Psoas muscle (tissue), 8 donors: ENCODE data around the gene CACNA1F. TPM values are rescaled to one million over a fixed set of nuclear protein-coding genes. Genes with fewer than 3 reads are reported as not detected.

ENCODE experiments used
- ATAC-seq, 4 donors: fragments of 200-7000 bp; cut with Tn5 transposase; one replicate each; pipeline ENCODE4 v1.9.1; 2020; ENCODE audit warnings: moderate library complexity in 3 of 4, mild to moderate bottlenecking in 2 of 4
- DNase-seq, 2 donors: peaks; one replicate each; pipeline ENCODE4 v3.0.0-alpha.2; 2020
- H3K27ac ChIP-seq: fragments of 200-600 bp; one replicate; pipeline ENCODE4 v1.8.0; 2022
- H3K27me3 ChIP-seq, 3 donors: fragments of 200-600 bp in 1 of 3; one replicate each; pipeline versions ENCODE4 v1.6.1 to v1.8.0; 2013 to 2022; ENCODE audit warnings: low read length in 2 of 3, mild to moderate bottlenecking in 2 of 3, moderate library complexity in 1 of 3; ENCODE audit not compliant: insufficient read depth in 3 of 3
- H3K36me3 ChIP-seq, 2 donors: fragments of 200-600 bp in 1 of 2; one replicate each; pipeline versions ENCODE4 v1.6.1 to v1.8.0; 2013 to 2022; ENCODE audit warnings: low read depth in 1 of 2, mild to moderate bottlenecking in 1 of 2, moderate library complexity in 1 of 2; ENCODE audit not compliant: insufficient read depth in 1 of 2
- H3K4me1 ChIP-seq: fragments of 200-600 bp; one replicate; pipeline ENCODE4 v1.8.0; 2022
- H3K4me3 ChIP-seq: fragments of 200-600 bp; one replicate; pipeline ENCODE4 v1.8.0; 2022; ENCODE audit warnings: mild to moderate bottlenecking
- H3K9me3 ChIP-seq: fragments of 200-600 bp; one replicate; pipeline ENCODE4 v1.8.0; 2022
- CTCF ChIP-seq: fragments of 200-600 bp; IDR thresholded peaks from one replicate; pipeline ENCODE4 v1.8.0; 2022; ENCODE audit warnings: antibody characterized with exemption
- WGBS, 3 donors: extraction: QIAGEN DNeasy Blood & Tissue Kit; methylation state at CpG; one replicate each; pipeline versions ENCODE4 v1.1.6 to v1.1.7; 2013; 5-methylcytosine and 5-hydroxymethylcytosine counted together
- intact Hi-C, 2 donors: fragments of 100-400 bp; cut with DNase I; formaldehyde crosslinking; loops; one replicate each; pipeline versions ENCODE4 v1.11.0 to v1.14.2; 2022
- polyA plus RNA-seq, 3 donors: library from polyadenylated mRNA; stranded (reverse); fragments of 200-250 nt; gene quantifications; one replicate each; pipeline ENCODE4 v1.2.3, GENCODE V29; 2013
- total RNA-seq, 4 donors: library from RNA; stranded (reverse); fragmentation: NEBNext Ultra II Directional in 2 of 4; extraction: Animal tissue kit (Norgen Biotek cat#: 25700) in 2 of 4; gene quantifications; one replicate each; pipeline versions ENCODE4 v1.2.1 to v1.2.4, GENCODE V29; 2021 to 2023
- donor health status: healthy with polysubstance abuse.
- donor health status: DM: no; HTN: no; CAD: no; lungs with moderate emphysema.
- donor health status: Bipolar disorder and iron deficiency.
- donor health status: healthy.
- donor health status: DM: yes; HTN: yes; CAD: no.
- donor health status: DM: no; HTN: no; CAD: no.
- donor health status: DM: no; HTN: no; CAD: no.
- donor health status: DM: yes; HTN: yes; CAD: no.

CACNA1F gene
- total and polyA plus RNA-seq, 7 donors = 0.01 to 0.12 (median 0.03) TPM; not detected in 3

GRCh38 chrX:49205443-49205842 is 27.7 kb downstream of the CACNA1F start:
- intact Hi-C loops = no loop called here
- TF ChIP-seq CTCF = no peak
- 70 to 84% (median 71%) methylated on average over 10 to 13 of the region's 13 CpGs for WGBS, 3 donors
- no peak overlapping the region for H3K27ac ChIP-seq
- no peaks in the 10 kb centered on the region for H3K9me3 ChIP-seq
- H3K36me3 ChIP-seq = no peaks in the 10 kb centered on the region
- peaks cover 0 to 11% (median 0%) of the 10 kb centered on the region in 3 donors for H3K27me3 ChIP-seq
- ATAC-seq (no peak), DNase-seq (no peak)
- no peaks in the 10 kb centered on the region for H3K4me1 ChIP-seq
- no peak overlapping the region for H3K4me3 ChIP-seq

- Histone ChIP-seq H3K4me1 (no peaks in the 10 kb centered on the region), H3K9me3 (no peaks in the 10 kb centered on the region), H3K36me3 (no peaks in the 10 kb centered on the region), H3K4me3 (no peak overlapping the region), H3K27me3 (peaks cover 0 to 11% (median 0%) of the 10 kb centered on the region in 3 donors), H3K27ac (no peak overlapping the region)
- no peak for DNase-seq
- no peak for ATAC-seq
- WGBS, 3 donors = 40 to 80% (median 44%) methylated on average over 2 to 4 of the region's 4 CpGs
- intact Hi-C loops = no loop called here
- no peak for TF ChIP-seq CTCF
Measured at GRCh38 chrX:49204709-49205108, 28.4 kb downstream of the CACNA1F start.

DNA sequence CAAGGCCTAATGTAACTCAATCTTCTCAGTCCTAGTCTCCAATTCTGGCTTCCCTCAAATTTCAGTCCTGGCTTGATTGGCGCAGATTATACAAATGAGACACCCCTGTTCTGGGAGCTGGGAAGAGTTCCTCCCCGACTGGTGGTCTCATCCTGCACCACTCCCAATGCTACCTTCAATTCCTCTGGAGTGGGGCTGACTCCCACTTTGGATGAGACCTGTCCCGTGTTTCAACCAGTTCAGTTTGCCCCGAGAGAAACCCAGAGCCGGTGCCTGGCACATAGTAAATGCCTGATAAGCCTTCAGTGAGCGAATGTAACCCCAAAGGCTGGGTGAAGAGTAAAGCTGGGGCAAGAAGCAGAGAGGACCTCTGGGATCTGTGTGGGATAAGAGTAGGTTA is 29.1 kb downstream of the CACNA1F start:
- no peak overlapping the region for H3K27ac ChIP-seq
- TF ChIP-seq CTCF = no peak
- no peak for ATAC-seq
- 77 to 90% (median 85%) methylated on average over 6 of the region's 6 CpGs for WGBS, 3 donors
- H3K27me3 ChIP-seq = peaks cover 0 to 11% (median 0%) of the 10 kb centered on the region in 3 donors
- H3K4me3 ChIP-seq = no peak overlapping the region
- no peaks in the 10 kb centered on the region for H3K4me1 ChIP-seq
- intact Hi-C loops = no loop called here
- H3K9me3 ChIP-seq = no peaks in the 10 kb centered on the region
- DNase-seq = no peak
- no peaks in the 10 kb centered on the region for H3K36me3 ChIP-seq

- H3K4me3 ChIP-seq = no peak overlapping the region
- H3K36me3 ChIP-seq = no peaks in the 10 kb centered on the region
- peaks cover 0 to 11% (median 0%) of the 10 kb centered on the region in 3 donors for H3K27me3 ChIP-seq
- TF ChIP-seq CTCF = no peak
- ATAC-seq = no peak
- intact Hi-C loops = no loop called here
- 54 to 70% (median 64%) methylated on average over 3 of the region's 3 CpGs for whole genome bisulfite sequencing, 3 donors
- no peaks in the 10 kb centered on the region for H3K4me1 ChIP-seq
- no peaks in the 10 kb centered on the region for H3K9me3 ChIP-seq
- DNase-seq = no peak
- H3K27ac ChIP-seq = no peak overlapping the region
Measured at GRCh38 chrX:49203536-49203935, 29.6 kb downstream of the CACNA1F start.

DNA sequence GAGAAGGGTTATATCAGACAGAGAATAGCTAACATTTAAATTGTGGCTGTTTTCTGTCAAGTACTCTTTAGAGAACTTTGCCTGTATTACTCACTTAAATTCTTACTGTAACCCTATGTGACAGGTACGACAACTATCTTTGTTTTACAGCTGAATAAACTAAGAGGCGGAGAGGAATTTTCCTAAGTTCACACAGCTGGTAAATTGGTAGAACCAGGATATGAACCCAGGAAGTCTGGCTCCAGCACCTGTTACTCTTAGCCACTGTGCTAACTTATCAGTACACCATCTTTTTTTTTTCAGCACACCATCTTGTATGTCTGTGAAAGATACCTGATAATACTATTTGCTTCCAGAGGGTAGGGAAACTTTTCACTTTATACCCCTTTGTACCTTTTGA is 31.1 kb downstream of the CACNA1F start:
- WGBS, 3 donors = 85 to 94% (median 90%) methylated on average over 2 of the region's 2 CpGs
- TF ChIP-seq CTCF = no peak
- Histone ChIP-seq H3K27ac (no peak overlapping the region), H3K4me1 (no peaks in the 10 kb centered on the region), H3K9me3 (no peaks in the 10 kb centered on the region), H3K36me3 (no peaks in the 10 kb centered on the region), H3K27me3 (peaks cover 0 to 12% (median 0%) of the 10 kb centered on the region in 3 donors), H3K4me3 (no peak overlapping the region)
- intact Hi-C loops = no loop called here
- ATAC-seq (no peak), DNase-seq (no peak)
